Stimulated activated CD4-positive, alpha-beta T cell treated with anti-CD3 and anti-CD28 coated beads, Interleukin-15, amount 100 ng/mL, for 48 hours (primary cell): Measurements from ENCODE around the gene ABCC1.
"Not testable (repeated sequence)": the region's sequence is repeated elsewhere in the genome, so short reads cannot be mapped to it uniquely, and the experiment has no call there.

Source experiments
- DNase-seq, 2 donors: peaks; one replicate each; pipeline ENCODE4 v3.0.0-alpha.2; 2020; ENCODE audit warnings: low read depth in 2 of 2

Gene ABCC1

DNA sequence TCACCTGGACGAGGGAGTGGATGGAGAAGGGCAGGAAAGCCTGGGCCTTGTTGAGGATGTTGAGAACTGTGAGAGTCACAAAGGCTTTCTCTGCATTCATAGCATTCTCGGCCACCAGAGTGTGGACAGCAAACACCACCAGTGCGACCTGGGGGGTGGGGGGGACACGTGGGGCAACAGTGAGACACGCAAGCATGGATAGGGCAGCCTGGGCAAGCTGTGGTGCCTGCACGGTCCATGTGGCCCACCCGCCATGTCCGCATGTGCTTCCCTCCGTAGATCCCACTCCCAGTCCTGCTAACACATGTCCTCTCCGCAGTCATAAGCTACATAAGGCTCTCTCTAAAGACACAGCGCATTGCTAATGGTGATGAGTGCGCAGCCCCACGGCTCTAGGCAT is 239.4 kb downstream of the ABCC1 start:
- DNase-seq, result no peak

- DNase-seq, result no peak
Measured at GRCh38 chr16:16189842-16190241, 240.4 kb downstream of the ABCC1 start.

DNA sequence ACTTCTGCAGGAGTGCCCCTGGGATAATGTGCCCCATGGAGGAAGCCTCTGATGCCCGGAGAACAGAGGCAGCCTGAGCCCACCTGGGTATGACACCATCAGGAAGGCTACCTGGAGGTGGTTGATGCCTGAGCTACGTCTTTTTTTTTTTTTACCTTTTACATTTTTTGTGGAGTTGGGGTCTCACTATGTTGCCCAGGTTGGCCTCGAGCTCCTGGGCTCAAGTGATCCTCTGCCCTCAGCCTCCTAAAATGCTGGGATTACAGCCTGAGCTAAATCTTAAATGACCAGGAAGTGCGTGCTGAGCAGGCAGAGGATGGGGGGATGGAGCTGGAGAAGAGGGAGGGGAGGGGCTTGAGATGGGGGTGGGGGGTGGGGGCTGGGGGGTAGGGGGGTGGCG is 241.1 kb downstream of the ABCC1 start:
- DNase-seq, result no peak

DNA sequence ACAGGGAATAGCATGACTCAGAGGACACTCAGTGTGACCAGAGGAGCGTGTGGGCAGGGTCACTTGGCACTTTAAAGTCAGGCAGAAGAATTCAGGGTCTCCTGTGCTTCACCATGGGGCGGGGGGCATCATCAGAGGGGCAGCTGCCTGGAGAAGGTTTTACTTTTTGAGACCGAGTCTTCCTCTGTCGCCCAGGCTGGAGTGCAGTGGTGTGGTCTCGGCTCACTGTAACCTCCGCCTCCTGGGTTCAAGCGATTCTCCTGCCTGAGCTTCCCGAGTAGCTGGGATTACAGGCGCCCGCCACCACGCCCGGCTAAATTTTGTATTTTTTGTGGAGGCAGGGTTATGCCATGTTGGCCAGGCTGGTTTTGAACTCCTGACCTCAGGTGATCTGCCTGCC is 241.6 kb downstream of the ABCC1 start:
- DNase-seq, result not testable (repeated sequence)

GRCh38 chr16:16191493-16192167 is 242.2 kb downstream of the ABCC1 start:
- no peak for DNase-seq
